ENCODE measurements around the gene CFAP73. TPM values are rescaled to one million over a fixed set of nuclear protein-coding genes. Genes with fewer than 3 reads are reported as not detected.

Gene CFAP73
- total and polyA plus RNA-seq, 2 experiments from 2014 or later = 0.50 to 0.59 TPM

- H3K27ac Mint-ChIP-seq = no peak overlapping the region
- H3K4me1 Mint-ChIP-seq = peaks cover 15% of the 10 kb centered on the region
- DNase-seq (ENCODE audit: low spot score) (no peak), ATAC-seq (no peak)
- no peaks in the 10 kb centered on the region for H3K27me3 ChIP-seq (ENCODE audit: insufficient read depth)
- H2AFZ ChIP-seq = no peak overlapping the region
- H3K4me3 ChIP-seq = no peak overlapping the region
- peaks cover 12% of the 10 kb centered on the region for H3K27me3 Mint-ChIP-seq (ENCODE audit: insufficient read depth, low read depth, poor library complexity)
- H3K36me3 Mint-ChIP-seq (ENCODE audit: low read depth) = no peaks in the 10 kb centered on the region; the same call in 2 of the 3 replicates
- no peak overlapping the region for H3K27ac ChIP-seq (ENCODE audit: low read depth)
- no peaks in the 10 kb centered on the region for H3K36me3 ChIP-seq (ENCODE audit: insufficient read depth)
- no peak overlapping the region for H3K4me2 ChIP-seq
- H3F3A ChIP-seq (replicated peaks; ENCODE audit: low read depth) = no peaks in the 10 kb centered on the region
- no peaks in the 10 kb centered on the region; the same call in 1 of the 3 replicates for H3K9me3 Mint-ChIP-seq
- TF ChIP-seq ZNF462 (CRISPR knock-in tag; IDR thresholded peaks at IDR 0.05) = no peak
- TF ChIP-seq REST (IDR thresholded peaks at IDR 0.05; ENCODE audit: unreplicated experiment) = no peak
- no peak for TF ChIP-seq CREB1 (CRISPR knock-in tag; IDR thresholded peaks at IDR 0.05; ENCODE audit: low read depth)
- no peak for TF ChIP-seq POLR2AphosphoS5 (IDR thresholded peaks at IDR 0.05; ENCODE audit: low read depth)
- no peak for TF ChIP-seq ZNF114 (CRISPR knock-in tag; IDR thresholded peaks at IDR 0.05)
- no peak for TF ChIP-seq STAT1 (IDR thresholded peaks at IDR 0.05; ENCODE audit: unreplicated experiment)
- no peak for TF ChIP-seq EZH2phosphoT487 (IDR thresholded peaks at IDR 0.05; ENCODE audit: unreplicated experiment)
- no peak for TF ChIP-seq EZH2 (IDR thresholded peaks at IDR 0.05; ENCODE audit: low read depth, unreplicated experiment)
- no peak for TF ChIP-seq JUNB (IDR thresholded peaks at IDR 0.05; ENCODE audit: unreplicated experiment)
- no peak for TF ChIP-seq ETS1 (IDR thresholded peaks at IDR 0.05)
- TF ChIP-seq ZNF331 (CRISPR knock-in tag; IDR thresholded peaks at IDR 0.05; ENCODE audit: low read depth) = no peak
- TF ChIP-seq CTCF (conservative IDR thresholded peaks at IDR 0.05; ENCODE audit: low read depth in 2 of 2) = no peak
- TF ChIP-seq NANOG (IDR thresholded peaks at IDR 0.05; ENCODE audit: borderline replicate concordance) = no peak
- no peak overlapping the region for H3K4me3 Mint-ChIP-seq
- no peaks in the 10 kb centered on the region; the same call in 1 of the 2 replicates for H4K20me1 ChIP-seq (replicated peaks; ENCODE audit: insufficient read depth)
- peaks cover 5% of the 10 kb centered on the region; the same call in 1 of the 2 replicates for H3K4me1 ChIP-seq (ENCODE audit: insufficient read depth)
- no peaks in the 10 kb centered on the region for H3K79me2 ChIP-seq (replicated peaks; ENCODE audit: insufficient read depth)
- no peaks in the 10 kb centered on the region for H3K9me2 ChIP-seq (ENCODE audit: insufficient read depth)
Observed at GRCh38 chr12:113116875-113117274, 32.6 kb upstream of the CFAP73 start.
